AG04450 (cell line): ENCODE measurements around the gene GNL3. TPM values are rescaled to one million over a fixed set of nuclear protein-coding genes. Genes with fewer than 3 reads are reported as not detected.

ENCODE experiments used
- polyA plus RNA-seq: library from polyadenylated mRNA; depleted of rRNA; stranded (reverse); fragments of >200 nt; gene quantifications from 2 replicates; pipeline ENCODE4 v1.2.3, GENCODE V29; 2011; rRNA removed
- small RNA-seq: library from RNA; depleted of rRNA; stranded (forward); fragments of <200 nt; gene quantifications from one replicate; pipeline ENCODE3, GENCODE V24; 2012; ENCODE audit warnings: low read depth; ENCODE audit not compliant: insufficient read length

Gene GNL3
- polyA plus RNA-seq, 1 experiment, result 81.7 TPM

Small RNA genes lying within 50 kb of the gene (small RNA-seq; reads per million reads assigned to genes)
- gene AC006254.2 (not detected), gene RF00569 (1,128 reads per million, percentile 96 among the genes with 10 or more reads in this experiment), gene RF01183 (not detected), gene SNORD19 (not detected), gene SNORD19B (not detected), gene SNORD69 (243 reads per million, percentile 92 among the genes with 10 or more reads in this experiment)

Other genes with a start within 250 kb of the GNL3 start
- 0.02 TPM in 1 of 2 replicates, not detected in the other for gene SEMA3G, start 240.9 kb upstream of the GNL3 start, polyA plus RNA-seq
- gene TNNC1, start 232.0 kb upstream of the GNL3 start, polyA plus RNA-seq, result 1.7 and 1.9 TPM in 2 replicates
- gene NISCH, start 230.4 kb upstream of the GNL3 start, polyA plus RNA-seq, result 71.0 and 73.0 TPM in 2 replicates
- 0.02 TPM in 1 of 2 replicates, not detected in the other for gene STAB1, start 190.7 kb upstream of the GNL3 start, polyA plus RNA-seq
- 97.9 and 154 TPM in 2 replicates for gene NT5DC2, start 152.2 kb upstream of the GNL3 start, polyA plus RNA-seq
- 8.7 and 9.5 TPM in 2 replicates for gene UQCC5, start 149.4 kb upstream of the GNL3 start, polyA plus RNA-seq
- 31.3 and 40.6 TPM in 2 replicates for gene PBRM1, start 119 bp upstream of the GNL3 start, polyA plus RNA-seq
- 127 and 147 TPM in 2 replicates for gene GLT8D1, start 19.8 kb downstream of the GNL3 start, polyA plus RNA-seq
- 135 and 161 TPM in 2 replicates for gene SPCS1, start 20.1 kb downstream of the GNL3 start, polyA plus RNA-seq
- gene NEK4, start 84.9 kb downstream of the GNL3 start, polyA plus RNA-seq, result 13.4 and 14.4 TPM in 2 replicates
- not detected in 2 replicates for gene ITIH1, start 91.6 kb downstream of the GNL3 start, polyA plus RNA-seq
- gene ITIH3, start 108.8 kb downstream of the GNL3 start, polyA plus RNA-seq, result 0.72 and 0.86 TPM in 2 replicates
- gene ITIH4, start 144.6 kb downstream of the GNL3 start, polyA plus RNA-seq, result 0.63 and 0.64 TPM in 2 replicates
- not detected in 2 replicates for gene MUSTN1, start 149.0 kb downstream of the GNL3 start, polyA plus RNA-seq
- gene STIMATE, start 211.5 kb downstream of the GNL3 start, polyA plus RNA-seq, result 10.0 and 12.5 TPM in 2 replicates